Loucy (cell line): ENCODE measurements around the gene UBE3D.

Experiments used
- EZH2phosphoT487 ChIP-seq: fragments of 200-600 bp; IDR thresholded peaks from 2 replicates; pipeline ENCODE4 v1.6.1; 2018; ENCODE audit warnings: antibody characterized with exemption, mild to moderate bottlenecking, moderate library complexity, borderline replicate concordance
- TF ChIP-seq, protein P1 (sequence below): fragments of 200-600 bp; sonication (generic); conservative IDR thresholded peaks from 2 replicates; pipeline ENCODE4 v1.5.1; 2014; ENCODE audit warnings: mild to moderate bottlenecking, antibody characterized with exemption, low read length

DNA sequence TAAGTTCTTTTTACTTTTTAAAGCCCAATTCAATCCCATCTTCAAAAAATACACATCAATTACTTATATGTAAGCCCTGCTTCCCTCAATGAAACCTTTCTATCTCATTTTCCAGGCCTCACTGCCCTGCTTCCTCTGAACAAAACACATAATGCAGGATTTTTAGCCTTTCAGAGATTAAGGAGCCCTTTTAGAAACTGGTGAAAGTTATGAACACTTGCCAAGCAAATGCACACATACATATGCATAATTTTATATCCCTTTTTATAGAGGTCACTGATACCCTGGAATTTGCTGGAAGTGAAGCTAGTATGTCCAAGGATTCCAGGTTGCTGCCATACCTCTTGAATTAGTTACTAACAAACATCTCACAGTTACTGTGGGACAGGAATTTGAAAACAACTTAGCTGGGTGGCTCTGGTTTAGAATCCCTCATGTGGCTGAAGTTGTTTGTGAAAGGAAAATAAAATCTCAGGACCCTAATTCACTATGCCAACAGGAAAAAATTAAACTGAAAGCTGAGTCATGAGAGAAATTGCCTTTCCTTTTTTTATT is 75.8 kb downstream of the UBE3D start:
- TF ChIP-seq, protein P1, sequence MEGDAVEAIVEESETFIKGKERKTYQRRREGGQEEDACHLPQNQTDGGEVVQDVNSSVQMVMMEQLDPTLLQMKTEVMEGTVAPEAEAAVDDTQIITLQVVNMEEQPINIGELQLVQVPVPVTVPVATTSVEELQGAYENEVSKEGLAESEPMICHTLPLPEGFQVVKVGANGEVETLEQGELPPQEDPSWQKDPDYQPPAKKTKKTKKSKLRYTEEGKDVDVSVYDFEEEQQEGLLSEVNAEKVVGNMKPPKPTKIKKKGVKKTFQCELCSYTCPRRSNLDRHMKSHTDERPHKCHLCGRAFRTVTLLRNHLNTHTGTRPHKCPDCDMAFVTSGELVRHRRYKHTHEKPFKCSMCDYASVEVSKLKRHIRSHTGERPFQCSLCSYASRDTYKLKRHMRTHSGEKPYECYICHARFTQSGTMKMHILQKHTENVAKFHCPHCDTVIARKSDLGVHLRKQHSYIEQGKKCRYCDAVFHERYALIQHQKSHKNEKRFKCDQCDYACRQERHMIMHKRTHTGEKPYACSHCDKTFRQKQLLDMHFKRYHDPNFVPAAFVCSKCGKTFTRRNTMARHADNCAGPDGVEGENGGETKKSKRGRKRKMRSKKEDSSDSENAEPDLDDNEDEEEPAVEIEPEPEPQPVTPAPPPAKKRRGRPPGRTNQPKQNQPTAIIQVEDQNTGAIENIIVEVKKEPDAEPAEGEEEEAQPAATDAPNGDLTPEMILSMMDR = no peak
- no peak for TF ChIP-seq EZH2phosphoT487
